Ectodermal cell (in vitro differentiated cells): ENCODE data around the gene FSHR. TPM values are rescaled to one million over a fixed set of nuclear protein-coding genes. Genes with fewer than 3 reads are reported as not detected.

Experiments
- H3K27ac ChIP-seq: 2 replicates; pipeline ENCODE4 v1.7.0; 2013; ENCODE audit warnings: mild to moderate bottlenecking, low read depth, low read length; ENCODE audit not compliant: insufficient read depth, poor library complexity, severe bottlenecking
- H3K27me3 ChIP-seq: 2 replicates; pipeline ENCODE4 v1.7.0; 2013; ENCODE audit warnings: mild to moderate bottlenecking, low read length; ENCODE audit not compliant: insufficient read depth, control insufficient read depth, poor library complexity, severe bottlenecking
- H3K36me3 ChIP-seq: one replicate; pipeline ENCODE4 v1.7.0; 2013; ENCODE audit warnings: low read length; ENCODE audit not compliant: control insufficient read depth, insufficient read depth
- H3K4me1 ChIP-seq: one replicate; pipeline ENCODE4 v1.7.0; 2013; ENCODE audit warnings: low read length; ENCODE audit not compliant: control insufficient read depth, insufficient read depth
- H3K4me3 ChIP-seq: 2 replicates; pipeline ENCODE4 v1.7.0; 2013; ENCODE audit warnings: low read depth, low read length, control low read depth; ENCODE audit not compliant: insufficient read depth
- H3K9me3 ChIP-seq: 2 replicates; pipeline ENCODE4 v1.7.0; 2013; ENCODE audit warnings: mild to moderate bottlenecking, low read length, moderate library complexity; ENCODE audit not compliant: control insufficient read depth
- WGBS, 2 experiments: methylation state at CpG; one replicate each; pipeline ENCODE4 v1.1.7; 2013; ENCODE audit warnings: missing lambda C conversion rate in 2 of 2; 5-methylcytosine and 5-hydroxymethylcytosine counted together
- polyA plus RNA-seq, 4 experiments: library from polyadenylated mRNA; stranded (reverse); fragments of 50-300 nt; gene quantifications; one replicate each; pipeline ENCODE4 v1.2.3, GENCODE V29; 2013

FSHR gene, protein sequence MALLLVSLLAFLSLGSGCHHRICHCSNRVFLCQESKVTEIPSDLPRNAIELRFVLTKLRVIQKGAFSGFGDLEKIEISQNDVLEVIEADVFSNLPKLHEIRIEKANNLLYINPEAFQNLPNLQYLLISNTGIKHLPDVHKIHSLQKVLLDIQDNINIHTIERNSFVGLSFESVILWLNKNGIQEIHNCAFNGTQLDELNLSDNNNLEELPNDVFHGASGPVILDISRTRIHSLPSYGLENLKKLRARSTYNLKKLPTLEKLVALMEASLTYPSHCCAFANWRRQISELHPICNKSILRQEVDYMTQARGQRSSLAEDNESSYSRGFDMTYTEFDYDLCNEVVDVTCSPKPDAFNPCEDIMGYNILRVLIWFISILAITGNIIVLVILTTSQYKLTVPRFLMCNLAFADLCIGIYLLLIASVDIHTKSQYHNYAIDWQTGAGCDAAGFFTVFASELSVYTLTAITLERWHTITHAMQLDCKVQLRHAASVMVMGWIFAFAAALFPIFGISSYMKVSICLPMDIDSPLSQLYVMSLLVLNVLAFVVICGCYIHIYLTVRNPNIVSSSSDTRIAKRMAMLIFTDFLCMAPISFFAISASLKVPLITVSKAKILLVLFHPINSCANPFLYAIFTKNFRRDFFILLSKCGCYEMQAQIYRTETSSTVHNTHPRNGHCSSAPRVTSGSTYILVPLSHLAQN
- polyA plus RNA-seq (2013, experiment 1 of 4), result not detected
- 0.16 TPM for polyA plus RNA-seq (2013, experiment 2 of 4)
- 0.16 TPM for polyA plus RNA-seq (2013, experiment 3 of 4)
- 0.12 TPM for polyA plus RNA-seq (2013, experiment 4 of 4)

GRCh38 chr2:49154140-49154539, at the start of gene FSHR:
Gene FSHR, minus strand, starts transcription at chr2:49154515. Its CDS starts 98 bp downstream, at chr2:49154417.
- Histone ChIP-seq H3K27ac (no peak within 1 kb of the TSS), H3K9me3 (no peaks in the 10 kb centered on the region), H3K4me3 (no peak within 1 kb of the TSS), H3K36me3 (no peaks in the 10 kb centered on the region), H3K4me1 (peaks cover 7% of the 10 kb centered on the region), H3K27me3 (no peaks in the 10 kb centered on the region)
- 81 to 91% methylated on average over 3 to 4 of the region's 4 CpGs for WGBS, 2 experiments

- Histone ChIP-seq H3K36me3 (no peaks in the 10 kb centered on the region), H3K4me1 (no peaks in the 10 kb centered on the region), H3K27ac (no peak overlapping the region), H3K4me3 (no peak overlapping the region), H3K9me3 (no peaks in the 10 kb centered on the region), H3K27me3 (no peaks in the 10 kb centered on the region)
- 94 to 96% methylated on average over 2 of the region's 2 CpGs for WGBS, 2 experiments
These were observed 45.0 kb upstream of the FSHR start for GRCh38 chr2:49199266-49199665.

DNA sequence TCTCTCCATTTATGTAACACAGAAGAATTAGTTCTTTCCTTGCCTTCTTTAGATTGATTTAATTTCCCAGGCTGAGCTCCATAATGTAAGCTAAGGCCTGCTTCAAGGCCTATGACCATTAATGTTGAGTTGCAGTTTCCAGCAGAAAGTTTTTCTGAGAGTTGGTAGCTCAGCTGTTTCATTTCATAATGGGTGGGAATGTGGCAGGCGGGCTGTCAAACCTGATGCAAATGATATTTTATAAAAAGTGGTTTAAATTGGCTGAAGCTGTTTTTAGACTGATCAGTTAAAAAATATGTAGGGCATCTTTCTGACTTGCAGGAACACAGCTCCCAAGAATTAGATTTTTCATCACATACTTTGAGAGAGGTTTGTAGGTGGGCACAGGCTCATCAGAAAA, 40.4 kb upstream of the FSHR start:
- H3K36me3 ChIP-seq, result no peaks in the 10 kb centered on the region
- WGBS, 2 experiments, result 93 to 94% methylated on average over 1 of the region's 1 CpG
- H3K27me3 ChIP-seq, result no peaks in the 10 kb centered on the region
- no peak overlapping the region for H3K27ac ChIP-seq
- H3K9me3 ChIP-seq, result no peaks in the 10 kb centered on the region
- H3K4me3 ChIP-seq, result no peak overlapping the region
- H3K4me1 ChIP-seq, result no peaks in the 10 kb centered on the region

GRCh38 chr2:49192036-49192435, 37.7 kb upstream of the FSHR start:
- Histone ChIP-seq H3K9me3 (no peaks in the 10 kb centered on the region), H3K27me3 (no peaks in the 10 kb centered on the region), H3K36me3 (no peaks in the 10 kb centered on the region), H3K4me3 (no peak overlapping the region), H3K4me1 (no peaks in the 10 kb centered on the region), H3K27ac (no peak overlapping the region)
- WGBS, 2 experiments, result 89 to 100% methylated on average over 1 of the region's 1 CpG

DNA sequence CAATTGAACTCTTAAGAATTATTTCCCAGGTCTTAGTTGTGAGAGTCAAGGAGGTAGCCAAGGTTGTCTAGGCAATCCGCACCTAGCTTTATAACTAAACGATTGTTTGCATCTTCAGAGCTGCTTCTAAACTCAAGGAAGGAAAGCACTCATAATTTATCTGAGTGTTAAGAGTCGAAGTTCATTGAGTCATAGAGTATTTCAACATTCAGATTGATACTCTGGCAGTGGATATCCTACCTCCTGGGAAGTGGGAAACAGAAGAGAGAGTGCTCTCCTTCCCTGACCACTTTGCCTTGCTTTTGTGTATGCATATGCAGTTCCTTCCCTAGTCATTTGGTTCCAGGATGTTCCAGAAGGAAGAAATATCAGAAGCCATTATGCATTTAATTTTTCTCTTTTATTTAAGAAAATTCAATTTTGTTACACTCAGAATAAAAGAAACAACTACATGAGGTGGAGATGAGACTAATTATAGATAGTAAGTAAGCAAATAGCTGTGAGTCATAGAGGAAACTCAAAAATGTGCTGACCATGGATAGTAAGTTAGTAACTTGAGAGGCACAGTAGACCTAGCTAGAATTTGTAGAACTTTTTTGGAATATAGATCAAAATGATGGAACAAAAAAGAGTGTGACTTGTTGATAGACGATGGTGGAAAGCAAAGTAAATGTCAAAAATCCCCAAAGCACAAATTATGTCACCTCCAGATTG, 35.4 kb upstream of the FSHR start:
- Histone ChIP-seq H3K27me3 (no peaks in the 10 kb centered on the region), H3K27ac (no peak overlapping the region), H3K9me3 (no peaks in the 10 kb centered on the region), H3K4me1 (no peaks in the 10 kb centered on the region), H3K36me3 (no peaks in the 10 kb centered on the region), H3K4me3 (no peak overlapping the region)
- 94 to 97% methylated on average over 4 of the region's 4 CpGs for WGBS, 2 experiments

DNA sequence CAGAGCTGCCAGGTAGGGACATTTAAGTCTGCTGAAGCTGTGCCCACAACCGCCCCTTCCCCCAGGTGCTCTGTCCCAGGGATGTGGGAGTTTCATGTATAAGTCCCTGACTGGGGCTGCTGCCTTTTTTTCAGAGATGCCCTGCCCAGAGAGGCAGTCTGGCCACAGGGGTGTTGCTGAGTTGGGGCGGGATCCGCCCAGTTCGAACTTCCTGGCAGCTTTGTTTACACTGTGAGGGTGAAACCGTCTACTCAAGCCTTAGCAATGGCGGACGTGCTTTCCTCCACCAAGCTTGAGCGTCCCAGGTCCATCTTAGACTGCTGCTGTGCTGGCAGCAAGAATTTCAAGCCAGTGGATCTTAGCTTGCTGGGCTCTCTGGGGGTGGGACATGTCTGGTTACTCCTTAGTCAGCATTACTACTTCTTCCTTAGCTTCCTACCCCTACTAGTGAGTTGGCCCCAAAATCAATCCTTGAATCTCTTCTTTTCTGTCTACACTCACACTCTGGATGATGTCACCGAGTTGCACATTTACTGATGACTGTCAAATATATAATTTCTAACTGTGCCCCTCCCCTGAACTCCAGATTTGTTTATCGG, 31.8 kb upstream of the FSHR start:
- H3K27ac ChIP-seq, result no peak overlapping the region
- no peak overlapping the region for H3K4me3 ChIP-seq
- H3K4me1 ChIP-seq, result no peaks in the 10 kb centered on the region
- H3K27me3 ChIP-seq, result no peaks in the 10 kb centered on the region
- H3K36me3 ChIP-seq, result no peaks in the 10 kb centered on the region
- H3K9me3 ChIP-seq, result no peaks in the 10 kb centered on the region
- 93 to 97% methylated on average over 10 of the region's 10 CpGs for WGBS, 2 experiments

- Histone ChIP-seq H3K27me3 (no peaks in the 10 kb centered on the region), H3K4me1 (no peaks in the 10 kb centered on the region), H3K4me3 (no peak overlapping the region), H3K36me3 (no peaks in the 10 kb centered on the region), H3K27ac (no peak overlapping the region), H3K9me3 (no peaks in the 10 kb centered on the region)
- 88 to 89% methylated on average over 7 of the region's 7 CpGs for WGBS, 2 experiments
These were observed 24.3 kb upstream of the FSHR start for GRCh38 chr2:49178656-49179055.

- Histone ChIP-seq H3K4me1 (no peaks in the 10 kb centered on the region), H3K27ac (no peak overlapping the region), H3K9me3 (no peaks in the 10 kb centered on the region), H3K27me3 (no peaks in the 10 kb centered on the region), H3K36me3 (no peaks in the 10 kb centered on the region), H3K4me3 (no peak overlapping the region)
- 88 to 96% methylated on average over 1 of the region's 1 CpG for WGBS, 2 experiments
These were observed 22.9 kb upstream of the FSHR start for GRCh38 chr2:49177194-49177593.

- 92 to 94% methylated on average over 3 of the region's 3 CpGs for WGBS, 2 experiments
- Histone ChIP-seq H3K9me3 (no peaks in the 10 kb centered on the region), H3K27ac (no peak overlapping the region), H3K27me3 (no peaks in the 10 kb centered on the region), H3K4me3 (no peak overlapping the region), H3K36me3 (no peaks in the 10 kb centered on the region), H3K4me1 (no peaks in the 10 kb centered on the region)
These were observed 21.5 kb upstream of the FSHR start for GRCh38 chr2:49175831-49176230.
